Sigmoid colon (tissue), 4 donors: Measurements from ENCODE around the gene PRKAR2B.

ENCODE experiments used
- CTCF ChIP-seq, 4 experiments: fragments of 450-650 bp in 3 of 4; fragments of 200-600 bp in 1 of 4; IDR thresholded peaks; one replicate each; pipeline ENCODE4 v1.5.1; 2016 to 2019; ENCODE audit warnings: antibody characterized with exemption in 4 of 4, mild to moderate bottlenecking in 3 of 4, moderate library complexity in 2 of 4
- EP300 ChIP-seq, 4 donors: sonication (generic); formaldehyde crosslinking; IDR thresholded peaks; one replicate each; pipeline ENCODE4 v1.6.1; 2017; ENCODE audit warnings: antibody characterized with exemption in 4 of 4
- POLR2A ChIP-seq, 2 donors: fragments of 450-650 bp; IDR thresholded peaks; one replicate each; pipeline ENCODE4 v1.6.1; 2016; ENCODE audit warnings: antibody characterized with exemption in 2 of 2, mild to moderate bottlenecking in 2 of 2, moderate library complexity in 2 of 2
- POLR2AphosphoS5 ChIP-seq, 4 donors: sonication (generic); formaldehyde crosslinking; IDR thresholded peaks; one replicate each; pipeline ENCODE4 v1.6.1; 2017; ENCODE audit warnings: antibody characterized with exemption in 4 of 4

DNA sequence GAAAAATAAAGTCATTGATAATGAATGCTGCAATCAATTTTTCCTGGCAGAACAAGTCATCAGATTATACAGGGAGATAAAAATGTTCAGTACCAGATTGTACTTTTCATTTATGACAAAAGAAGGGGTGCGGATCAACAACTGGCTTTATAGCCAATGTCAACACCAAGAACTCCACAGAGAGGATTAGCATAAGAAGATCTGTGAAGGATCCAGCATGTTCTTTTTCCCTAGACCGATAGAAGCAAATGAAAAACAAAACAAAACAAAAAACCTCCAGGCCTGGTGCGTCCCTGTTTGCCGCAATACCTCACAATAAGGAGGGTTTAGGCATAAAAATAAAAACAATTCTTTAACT is 34.7 kb upstream of the PRKAR2B start:
- TF ChIP-seq CTCF (IDR thresholded peaks at IDR 0.05), result no peak
- TF ChIP-seq POLR2A (IDR thresholded peaks at IDR 0.05), result no peak
- no peak for TF ChIP-seq POLR2AphosphoS5 (IDR thresholded peaks at IDR 0.05)
- no peak for TF ChIP-seq EP300 (IDR thresholded peaks at IDR 0.05)
